ENCODE measurements around the gene CDK3.

CDK3 gene

DNA sequence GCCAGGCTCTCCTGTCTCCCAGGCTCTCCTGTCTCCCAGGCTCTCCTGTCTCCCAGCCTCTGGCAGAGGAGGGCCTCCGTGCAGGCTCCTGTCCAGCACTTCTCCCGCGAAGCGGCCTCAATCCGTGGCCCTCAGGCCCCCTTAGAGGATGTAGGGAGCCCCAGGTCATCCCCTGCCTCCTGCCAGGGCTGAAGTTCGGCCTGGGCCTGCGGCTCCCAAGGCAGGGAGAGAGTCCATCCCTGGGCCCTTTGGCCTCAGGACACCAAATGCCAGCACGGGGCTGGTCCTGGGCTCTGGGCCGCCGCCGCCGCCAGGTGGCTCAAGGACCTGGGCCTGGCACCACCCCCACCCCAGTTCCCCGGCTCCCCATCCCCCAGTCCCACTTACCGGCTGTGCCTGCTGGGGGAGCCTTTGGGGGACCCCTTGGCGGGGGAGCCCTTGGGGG, 26.1 kb downstream of the CDK3 start:
- TF ChIP-seq FOXP2 (optimal IDR thresholded peaks at IDR 0.05; ENCODE audit: borderline replicate concordance, extremely low read depth, extremely low read length, insufficient read depth): no peak
- no peak for TF ChIP-seq POLR2AphosphoS5 (IDR thresholded peaks at IDR 0.05; ENCODE audit: low read depth, low read length)
- no peak for TF ChIP-seq SIN3A (IDR thresholded peaks at IDR 0.05; ENCODE audit: borderline replicate concordance, insufficient read depth, low read length)
- no peak for TF ChIP-seq TAF1 (IDR thresholded peaks at IDR 0.05; ENCODE audit: borderline replicate concordance, insufficient read depth, low read length)
- TF ChIP-seq, protein P1, sequence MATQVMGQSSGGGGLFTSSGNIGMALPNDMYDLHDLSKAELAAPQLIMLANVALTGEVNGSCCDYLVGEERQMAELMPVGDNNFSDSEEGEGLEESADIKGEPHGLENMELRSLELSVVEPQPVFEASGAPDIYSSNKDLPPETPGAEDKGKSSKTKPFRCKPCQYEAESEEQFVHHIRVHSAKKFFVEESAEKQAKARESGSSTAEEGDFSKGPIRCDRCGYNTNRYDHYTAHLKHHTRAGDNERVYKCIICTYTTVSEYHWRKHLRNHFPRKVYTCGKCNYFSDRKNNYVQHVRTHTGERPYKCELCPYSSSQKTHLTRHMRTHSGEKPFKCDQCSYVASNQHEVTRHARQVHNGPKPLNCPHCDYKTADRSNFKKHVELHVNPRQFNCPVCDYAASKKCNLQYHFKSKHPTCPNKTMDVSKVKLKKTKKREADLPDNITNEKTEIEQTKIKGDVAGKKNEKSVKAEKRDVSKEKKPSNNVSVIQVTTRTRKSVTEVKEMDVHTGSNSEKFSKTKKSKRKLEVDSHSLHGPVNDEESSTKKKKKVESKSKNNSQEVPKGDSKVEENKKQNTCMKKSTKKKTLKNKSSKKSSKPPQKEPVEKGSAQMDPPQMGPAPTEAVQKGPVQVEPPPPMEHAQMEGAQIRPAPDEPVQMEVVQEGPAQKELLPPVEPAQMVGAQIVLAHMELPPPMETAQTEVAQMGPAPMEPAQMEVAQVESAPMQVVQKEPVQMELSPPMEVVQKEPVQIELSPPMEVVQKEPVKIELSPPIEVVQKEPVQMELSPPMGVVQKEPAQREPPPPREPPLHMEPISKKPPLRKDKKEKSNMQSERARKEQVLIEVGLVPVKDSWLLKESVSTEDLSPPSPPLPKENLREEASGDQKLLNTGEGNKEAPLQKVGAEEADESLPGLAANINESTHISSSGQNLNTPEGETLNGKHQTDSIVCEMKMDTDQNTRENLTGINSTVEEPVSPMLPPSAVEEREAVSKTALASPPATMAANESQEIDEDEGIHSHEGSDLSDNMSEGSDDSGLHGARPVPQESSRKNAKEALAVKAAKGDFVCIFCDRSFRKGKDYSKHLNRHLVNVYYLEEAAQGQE (IDR thresholded peaks at IDR 0.05; ENCODE audit: insufficient read depth in 1 of 2, low read depth in 2 of 2, low read length in 2 of 2): no peak

DNA sequence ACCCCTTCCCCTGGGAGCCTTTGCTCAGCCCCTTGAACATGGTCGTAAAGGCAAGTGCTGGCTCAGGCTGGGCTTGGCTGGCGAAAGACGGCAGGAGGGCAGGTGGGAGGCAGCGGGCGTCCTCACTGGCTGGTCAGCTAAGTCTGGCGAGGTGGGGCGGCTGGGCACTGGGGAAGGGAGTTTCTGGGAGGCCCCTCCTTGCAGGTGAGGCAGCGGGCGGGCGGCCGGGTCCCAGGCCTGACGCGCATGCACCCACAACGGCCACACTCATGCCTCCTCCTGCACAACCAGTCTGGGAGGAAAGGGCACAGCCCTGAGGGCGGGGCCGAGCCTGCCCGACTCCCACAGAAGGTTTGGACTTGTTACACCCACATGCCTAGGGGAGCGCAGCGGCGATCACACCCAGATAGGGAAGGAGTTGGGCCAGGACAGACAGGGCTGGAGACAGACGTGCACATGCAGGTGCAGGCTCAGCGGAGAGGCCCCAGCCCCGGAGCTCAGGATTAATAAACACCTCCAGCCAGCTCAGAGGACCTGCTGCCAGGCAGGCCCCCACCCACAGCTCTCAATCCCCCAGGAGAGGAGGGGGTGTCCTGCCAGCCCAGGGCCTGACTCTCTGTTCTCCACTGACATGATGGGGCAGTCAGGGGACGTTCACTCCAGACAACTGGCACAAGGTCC, 26.6 kb downstream of the CDK3 start, which contains the start of gene EVPL:
EVPL (minus strand) TSS at position 148 of the 681 bp plus-strand sequence; CDS start at position 40, 108 bp downstream.
- TF ChIP-seq TAF1 (IDR thresholded peaks at IDR 0.05; ENCODE audit: borderline replicate concordance, insufficient read depth, low read length) (no peak), POLR2AphosphoS5 (IDR thresholded peaks at IDR 0.05; ENCODE audit: low read depth, low read length) (no peak), SIN3A (IDR thresholded peaks at IDR 0.05; ENCODE audit: borderline replicate concordance, insufficient read depth, low read length) (no peak), FOXP2 (optimal IDR thresholded peaks at IDR 0.05; ENCODE audit: borderline replicate concordance, extremely low read depth, extremely low read length, insufficient read depth) (no peak)
- TF ChIP-seq, protein P1 (IDR thresholded peaks at IDR 0.05; ENCODE audit: insufficient read depth in 1 of 2, low read depth in 2 of 2, low read length in 2 of 2): no peak

DNA sequence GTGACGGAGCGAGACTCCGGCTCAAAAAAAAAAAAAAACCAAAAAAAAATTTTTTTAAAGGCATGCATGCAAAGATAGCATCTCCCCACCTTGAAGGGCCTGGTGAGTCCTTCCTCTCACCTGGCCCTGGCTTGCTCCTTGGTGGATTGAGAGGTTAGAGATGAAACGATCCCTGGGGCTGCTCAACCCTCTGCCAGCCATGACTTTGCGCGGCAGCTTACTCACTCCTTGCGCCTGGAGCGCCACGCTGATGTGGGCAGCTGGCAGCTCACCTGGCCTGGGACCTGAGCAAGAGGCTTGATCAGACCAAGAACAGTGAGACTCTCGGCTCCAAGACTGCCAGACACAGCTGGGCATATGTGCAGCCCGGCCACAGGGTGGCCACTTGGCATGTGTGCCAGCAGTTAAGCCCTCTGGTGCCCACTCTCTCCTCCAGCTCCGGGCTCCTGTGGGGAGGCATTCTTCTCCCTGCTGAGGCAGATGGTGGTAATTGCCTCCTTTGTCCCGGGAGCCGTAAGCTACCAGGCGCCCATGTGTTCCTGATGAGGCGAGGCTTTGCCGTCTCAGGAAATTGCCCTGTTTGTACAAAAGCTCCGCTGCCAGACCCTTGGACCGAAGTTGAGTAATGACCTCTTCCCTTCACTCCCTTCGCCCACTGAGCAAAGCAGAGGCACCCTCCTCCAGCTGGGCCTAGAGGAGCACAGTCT, 31.6 kb downstream of the CDK3 start:
- TF ChIP-seq SIN3A (IDR thresholded peaks at IDR 0.05; ENCODE audit: borderline replicate concordance, insufficient read depth, low read length) (no peak), FOXP2 (optimal IDR thresholded peaks at IDR 0.05; ENCODE audit: borderline replicate concordance, extremely low read depth, extremely low read length, insufficient read depth) (no peak), POLR2AphosphoS5 (IDR thresholded peaks at IDR 0.05; ENCODE audit: low read depth, low read length) (no peak), TAF1 (IDR thresholded peaks at IDR 0.05; ENCODE audit: borderline replicate concordance, insufficient read depth, low read length) (no peak)
- TF ChIP-seq, protein P1 (IDR thresholded peaks at IDR 0.05; ENCODE audit: insufficient read depth in 1 of 2, low read depth in 2 of 2, low read length in 2 of 2): no peak

DNA sequence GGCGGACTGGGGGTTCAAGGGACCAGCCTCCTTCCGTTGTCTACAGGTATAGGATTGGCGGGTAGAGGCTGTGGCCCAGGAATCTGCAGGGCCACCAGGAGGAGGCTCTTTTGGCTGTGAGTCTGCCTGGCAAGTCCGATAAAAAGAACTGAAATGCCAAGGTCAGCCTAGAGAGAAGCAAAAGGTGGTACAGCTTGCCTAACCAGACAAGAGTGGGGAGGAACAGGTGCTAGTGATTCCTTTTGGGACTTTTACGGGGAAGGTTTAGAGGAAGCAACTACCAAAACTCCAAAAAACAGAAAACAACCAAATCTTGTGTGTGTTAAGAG, 32.1 kb downstream of the CDK3 start:
- TF ChIP-seq SIN3A (IDR thresholded peaks at IDR 0.05; ENCODE audit: borderline replicate concordance, insufficient read depth, low read length) (no peak), TAF1 (IDR thresholded peaks at IDR 0.05; ENCODE audit: borderline replicate concordance, insufficient read depth, low read length) (no peak), FOXP2 (optimal IDR thresholded peaks at IDR 0.05; ENCODE audit: borderline replicate concordance, extremely low read depth, extremely low read length, insufficient read depth) (no peak), POLR2AphosphoS5 (IDR thresholded peaks at IDR 0.05; ENCODE audit: low read depth, low read length) (no peak)
- TF ChIP-seq, protein P1 (IDR thresholded peaks at IDR 0.05; ENCODE audit: insufficient read depth in 1 of 2, low read depth in 2 of 2, low read length in 2 of 2): no peak

Measured in PFSK-1 (cell line).